ENCODE results near the gene KIAA1958. TPM values are rescaled to one million over a fixed set of nuclear protein-coding genes. Genes with fewer than 3 reads are reported as not detected.

The KIAA1958 gene
- 1 to 10 TPM; 6.7 to 7.6 TPM for total RNA-seq

- peak; percentile 91 for DNase-seq
- CTCF ChIA-PET = interaction anchor here (0.6 to 1.5 kb wide), 3 partner anchors 107 to 306 kb away, joined by 3 to 7 read pairs (median 3); partner anchors contain the start of gene HSDL2
- H3K4me3 Mint-ChIP-seq = peak within 1 kb of the TSS; percentile 93
- H3K36me3 Mint-ChIP-seq (ENCODE audit: low read depth) = peaks cover 4% of the 10 kb centered on the region
- intact Hi-C loops (cut with micrococcal nuclease) = loop anchor here (1.0 to 10.0 kb wide), 9 partner anchors 61 to 1004 kb away; partner anchors contain the start of genes CDC26, ECPAS, GNG10 and INIP
- peaks cover 34% of the 10 kb centered on the region for H3K4me1 Mint-ChIP-seq (ENCODE audit: low read depth)
- no peaks in the 10 kb centered on the region for H3K27me3 Mint-ChIP-seq (ENCODE audit: low read depth)
- H3K9me3 Mint-ChIP-seq = no peaks in the 10 kb centered on the region
- H3K27ac Mint-ChIP-seq = peak within 1 kb of the TSS; percentile 88
These were observed at the start of gene KIAA1958 for GRCh38 chr9:112486221-112487007. TSS of gene KIAA1958 (plus strand) at chr9:112486827. CDS start at chr9:112574081, 87,254 bp downstream.

GRCh38 chr9:112437406-112437805 is 49.2 kb upstream of the KIAA1958 start:
- intact Hi-C loops (cut with micrococcal nuclease) = no loop called here
- no peak for DNase-seq
- H3K9me3 Mint-ChIP-seq = no peaks in the 10 kb centered on the region
- peaks cover 4% of the 10 kb centered on the region for H3K36me3 Mint-ChIP-seq (ENCODE audit: low read depth)
- H3K27ac Mint-ChIP-seq = no peak overlapping the region
- H3K4me3 Mint-ChIP-seq = no peak overlapping the region
- no peaks in the 10 kb centered on the region for H3K27me3 Mint-ChIP-seq (ENCODE audit: low read depth)
- no peaks in the 10 kb centered on the region for H3K4me1 Mint-ChIP-seq (ENCODE audit: low read depth)
- CTCF ChIA-PET = no interaction called here

GRCh38 chr9:112439171-112439570 is 47.5 kb upstream of the KIAA1958 start:
- H3K4me1 Mint-ChIP-seq (ENCODE audit: low read depth) = no peaks in the 10 kb centered on the region
- CTCF ChIA-PET = no interaction called here

GRCh38 chr9:112439825-112440224 is 46.8 kb upstream of the KIAA1958 start:
- CTCF ChIA-PET = no interaction called here
- no peaks in the 10 kb centered on the region for H3K4me1 Mint-ChIP-seq (ENCODE audit: low read depth)
- no peaks in the 10 kb centered on the region for H3K9me3 Mint-ChIP-seq
- no peak overlapping the region for H3K4me3 Mint-ChIP-seq
- no peaks in the 10 kb centered on the region for H3K27me3 Mint-ChIP-seq (ENCODE audit: low read depth)
- peaks cover 4% of the 10 kb centered on the region for H3K36me3 Mint-ChIP-seq (ENCODE audit: low read depth)
- no peak overlapping the region for H3K27ac Mint-ChIP-seq
- DNase-seq = no peak
- intact Hi-C loops (cut with micrococcal nuclease) = no loop called here

More at GRCh38 chr9:112439171-112439570, 47.5 kb upstream of the KIAA1958 start:
- no peak overlapping the region for H3K4me3 Mint-ChIP-seq
- no peak overlapping the region for H3K27ac Mint-ChIP-seq
- DNase-seq = no peak
- intact Hi-C loops (cut with micrococcal nuclease) = no loop called here
- H3K27me3 Mint-ChIP-seq (ENCODE audit: low read depth) = no peaks in the 10 kb centered on the region
- H3K36me3 Mint-ChIP-seq (ENCODE audit: low read depth) = peaks cover 4% of the 10 kb centered on the region
- no peaks in the 10 kb centered on the region for H3K9me3 Mint-ChIP-seq

GRCh38 chr9:112443200-112443599 is 43.4 kb upstream of the KIAA1958 start:
- DNase-seq = peak; percentile 47
- Mint-ChIP-seq H3K27me3 (ENCODE audit: low read depth) (no peaks in the 10 kb centered on the region), H3K27ac (no peak overlapping the region), H3K9me3 (no peaks in the 10 kb centered on the region), H3K36me3 (ENCODE audit: low read depth) (peaks cover 4% of the 10 kb centered on the region), H3K4me3 (no peak overlapping the region), H3K4me1 (ENCODE audit: low read depth) (no peaks in the 10 kb centered on the region)
- intact Hi-C loops (cut with micrococcal nuclease) = loop anchor here (1.0 kb wide), 2 partner anchors 274 to 350 kb away; no protein-coding TSS in a partner anchor
- CTCF ChIA-PET = interaction anchor here (0.6 to 3.0 kb wide), 6 partner anchors 8 to 350 kb away, joined by 3 to 12 read pairs (median 4); no protein-coding TSS in a partner anchor

- CTCF ChIA-PET = interaction anchor here (0.6 to 3.0 kb wide), 7 partner anchors 9 to 350 kb away, joined by 3 to 12 read pairs (median 3); no protein-coding TSS in a partner anchor
- Mint-ChIP-seq H3K27ac (no peak overlapping the region), H3K4me3 (no peak overlapping the region), H3K36me3 (ENCODE audit: low read depth) (peaks cover 4% of the 10 kb centered on the region), H3K4me1 (ENCODE audit: low read depth) (no peaks in the 10 kb centered on the region), H3K27me3 (ENCODE audit: low read depth) (no peaks in the 10 kb centered on the region), H3K9me3 (no peaks in the 10 kb centered on the region)
- intact Hi-C loops (cut with micrococcal nuclease) = loop anchor here (1.0 kb wide), 2 partner anchors 274 to 350 kb away; no protein-coding TSS in a partner anchor
- DNase-seq = no peak
These were observed 43.0 kb upstream of the KIAA1958 start for GRCh38 chr9:112443636-112444035.

GRCh38 chr9:112445196-112445595 is 41.4 kb upstream of the KIAA1958 start:
- no peak for DNase-seq
- CTCF ChIA-PET = interaction anchor here (0.6 to 3.0 kb wide), 5 partner anchors 219 to 671 kb away, joined by 3 to 12 read pairs (median 5); no protein-coding TSS in a partner anchor
- Mint-ChIP-seq H3K4me3 (no peak overlapping the region), H3K4me1 (ENCODE audit: low read depth) (no peaks in the 10 kb centered on the region), H3K36me3 (ENCODE audit: low read depth) (peaks cover 4% of the 10 kb centered on the region), H3K27ac (no peak overlapping the region), H3K27me3 (ENCODE audit: low read depth) (no peaks in the 10 kb centered on the region), H3K9me3 (no peaks in the 10 kb centered on the region)
- intact Hi-C loops (cut with micrococcal nuclease) = no loop called here

- Mint-ChIP-seq H3K27me3 (ENCODE audit: low read depth) (no peaks in the 10 kb centered on the region), H3K4me3 (no peak overlapping the region), H3K36me3 (ENCODE audit: low read depth) (peaks cover 4% of the 10 kb centered on the region), H3K27ac (no peak overlapping the region), H3K9me3 (no peaks in the 10 kb centered on the region), H3K4me1 (ENCODE audit: low read depth) (no peaks in the 10 kb centered on the region)
- CTCF ChIA-PET = interaction anchor here (0.9 to 3.0 kb wide), 2 partner anchors 13 to 347 kb away, joined by 3 to 12 read pairs; no protein-coding TSS in a partner anchor
- intact Hi-C loops (cut with micrococcal nuclease) = no loop called here
- DNase-seq = no peak
These were observed 40.5 kb upstream of the KIAA1958 start for GRCh38 chr9:112446080-112446479.

GRCh38 chr9:112446526-112446925 is 40.1 kb upstream of the KIAA1958 start:
- Mint-ChIP-seq H3K36me3 (ENCODE audit: low read depth) (peaks cover 2% of the 10 kb centered on the region), H3K4me1 (ENCODE audit: low read depth) (no peaks in the 10 kb centered on the region), H3K9me3 (no peaks in the 10 kb centered on the region), H3K4me3 (no peak overlapping the region), H3K27me3 (ENCODE audit: low read depth) (no peaks in the 10 kb centered on the region), H3K27ac (no peak overlapping the region)
- CTCF ChIA-PET = interaction anchor here (0.7 to 0.9 kb wide), 2 partner anchors 14 to 1032 kb away, joined by 3 read pairs; no protein-coding TSS in a partner anchor
- intact Hi-C loops (cut with micrococcal nuclease) = no loop called here
- no peak for DNase-seq

GRCh38 chr9:112447283-112447761 is 39.3 kb upstream of the KIAA1958 start:
- intact Hi-C loops (cut with micrococcal nuclease) = no loop called here
- no peaks in the 10 kb centered on the region for H3K4me1 Mint-ChIP-seq (ENCODE audit: low read depth)
- no peaks in the 10 kb centered on the region for H3K9me3 Mint-ChIP-seq
- CTCF ChIA-PET = no interaction called here
- H3K4me3 Mint-ChIP-seq = no peak overlapping the region
- H3K27me3 Mint-ChIP-seq (ENCODE audit: low read depth) = no peaks in the 10 kb centered on the region
- no peak overlapping the region for H3K27ac Mint-ChIP-seq
- no peaks in the 10 kb centered on the region for H3K36me3 Mint-ChIP-seq (ENCODE audit: low read depth)
- no peak for DNase-seq

- H3K36me3 Mint-ChIP-seq (ENCODE audit: low read depth) = peaks cover 28% of the 10 kb centered on the region
- no peak for DNase-seq
- CTCF ChIA-PET = no interaction called here
- H3K27me3 Mint-ChIP-seq (ENCODE audit: low read depth) = no peaks in the 10 kb centered on the region
- H3K4me1 Mint-ChIP-seq (ENCODE audit: low read depth) = no peaks in the 10 kb centered on the region
- no peak overlapping the region for H3K4me3 Mint-ChIP-seq
- peaks cover 3% of the 10 kb centered on the region for H3K9me3 Mint-ChIP-seq
- H3K27ac Mint-ChIP-seq = no peak overlapping the region
- intact Hi-C loops (cut with micrococcal nuclease) = no loop called here
These were observed 23.8 kb upstream of the KIAA1958 start for GRCh38 chr9:112462855-112463254.

GRCh38 chr9:112465352-112465751 is 21.3 kb upstream of the KIAA1958 start:
- DNase-seq = no peak
- no peak overlapping the region for H3K4me3 Mint-ChIP-seq
- no peaks in the 10 kb centered on the region for H3K4me1 Mint-ChIP-seq (ENCODE audit: low read depth)
- no peaks in the 10 kb centered on the region for H3K27me3 Mint-ChIP-seq (ENCODE audit: low read depth)
- peaks cover 19% of the 10 kb centered on the region for H3K36me3 Mint-ChIP-seq (ENCODE audit: low read depth)
- peaks cover 3% of the 10 kb centered on the region for H3K9me3 Mint-ChIP-seq
- CTCF ChIA-PET = no interaction called here
- H3K27ac Mint-ChIP-seq = no peak overlapping the region
- intact Hi-C loops (cut with micrococcal nuclease) = no loop called here

Data from activated naive CD4-positive, alpha-beta T cell treated with anti-CD3 and anti-CD28 coated beads for 36 hours (primary cell).